WTC11 (cell line): ENCODE results near the gene CTSA.

Experiments used
- FOXJ3 ChIP-seq: sonication (generic); formaldehyde crosslinking; IDR thresholded peaks from 2 replicates; pipeline ENCODE4 v1.9.0; 2021; ENCODE audit warnings: missing genetic modification reagents, mild to moderate bottlenecking, borderline replicate concordance
- KAT7 ChIP-seq: sonication (generic); formaldehyde crosslinking; IDR thresholded peaks from 2 replicates; pipeline ENCODE4 v1.8.1; 2023; ENCODE audit warnings: missing genetic modification reagents, mild to moderate bottlenecking, borderline replicate concordance
- NFE2L1 ChIP-seq: sonication (generic); formaldehyde crosslinking; IDR thresholded peaks from 2 replicates; pipeline ENCODE4 v1.8.1; 2023; ENCODE audit warnings: missing genetic modification reagents
- NFYB ChIP-seq: sonication (generic); formaldehyde crosslinking; conservative IDR thresholded peaks from 2 replicates; pipeline ENCODE4 v1.8.0; 2022; ENCODE audit warnings: low read depth, missing genetic modification reagents
- NR2C2 ChIP-seq: sonication (generic); formaldehyde crosslinking; IDR thresholded peaks from 2 replicates; pipeline ENCODE4 v1.8.0; 2022; ENCODE audit warnings: mild to moderate bottlenecking, missing genetic modification reagents
- SP1 ChIP-seq: sonication (generic); formaldehyde crosslinking; conservative IDR thresholded peaks from 2 replicates; pipeline ENCODE4 v1.8.1; 2022; ENCODE audit warnings: missing genetic modification reagents
- TEAD4 ChIP-seq: sonication (generic); formaldehyde crosslinking; IDR thresholded peaks from 2 replicates; pipeline ENCODE4 v1.8.0; 2022; ENCODE audit warnings: mild to moderate bottlenecking, missing genetic modification reagents

DNA sequence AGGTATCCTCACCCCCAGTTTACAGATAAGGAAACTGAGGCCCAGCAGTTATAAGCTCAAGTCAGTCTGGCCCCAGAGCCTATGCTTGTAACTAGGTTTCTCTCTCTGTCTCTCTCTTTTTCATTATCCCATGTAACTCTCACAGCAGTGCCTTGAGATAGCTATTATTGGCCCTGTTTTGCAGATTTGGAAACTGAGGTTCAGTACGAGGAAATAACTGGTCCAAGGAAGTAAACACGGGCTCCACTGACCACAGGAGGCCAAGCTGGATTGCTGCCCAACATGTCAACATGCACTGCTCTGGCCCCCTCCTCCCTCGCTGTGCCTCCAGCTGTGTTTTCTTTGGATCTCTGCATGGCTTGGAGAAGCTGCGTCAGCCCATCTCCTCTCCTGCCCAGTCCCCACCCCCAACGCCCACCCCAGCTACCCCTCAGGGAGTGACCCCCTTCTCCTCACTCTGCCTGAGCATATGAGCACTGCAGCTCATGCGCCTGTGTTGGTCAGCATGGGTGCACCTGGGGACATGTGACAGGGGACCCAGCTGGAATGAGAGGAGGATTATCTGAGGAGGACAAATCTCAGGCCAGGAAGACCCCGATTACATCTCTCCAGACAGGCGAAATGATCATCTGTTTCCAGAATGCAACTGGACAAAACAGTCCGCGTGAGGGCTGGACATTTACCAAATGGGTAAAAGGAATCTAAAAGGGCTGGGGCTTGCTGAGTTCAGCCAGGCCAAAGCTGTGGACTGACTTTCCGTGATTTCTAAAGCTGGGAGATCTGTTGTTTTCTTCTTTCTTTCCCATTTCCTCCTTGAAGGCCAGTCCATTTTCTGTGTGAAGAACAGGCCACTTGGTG is 28.6 kb downstream of the CTSA start:
- TF ChIP-seq NR2C2 (CRISPR knock-in tag), result no peak
- no peak for TF ChIP-seq NFYB
- TF ChIP-seq NFE2L1 (CRISPR knock-in tag), result no peak
- TF ChIP-seq TEAD4 (CRISPR knock-in tag), result no peak
- no peak for TF ChIP-seq SP1 (CRISPR knock-in tag)
- TF ChIP-seq FOXJ3, result no peak
- no peak for TF ChIP-seq KAT7
